GM12865 (cell line): ENCODE data around the gene ENO2.
A peak's percentile ranks its signal among the peaks of the same experiment; 100 is the strongest.
"Not testable (repeated sequence)": the region's sequence is repeated elsewhere in the genome, so short reads cannot be mapped to it uniquely, and the experiment has no call there.

Source experiments
- DNase-seq: peaks from one replicate; pipeline ENCODE4 v3.0.0; 2010; ENCODE audit warnings: low read depth
- H3K4me3 ChIP-seq: 2 replicates; pipeline ENCODE4 v1.5.1; 2011; ENCODE audit warnings: mild to moderate bottlenecking, low read depth, low read length, control low read depth
- TF ChIP-seq, protein P1 (sequence below): IDR thresholded peaks from 2 replicates; pipeline ENCODE4 v1.5.1; 2011; ENCODE audit warnings: low read length, control low read depth, low read depth, inconsistent platforms; ENCODE audit not compliant: insufficient read depth; ENCODE audit errors: missing control alignments

The ENO2 gene

DNA sequence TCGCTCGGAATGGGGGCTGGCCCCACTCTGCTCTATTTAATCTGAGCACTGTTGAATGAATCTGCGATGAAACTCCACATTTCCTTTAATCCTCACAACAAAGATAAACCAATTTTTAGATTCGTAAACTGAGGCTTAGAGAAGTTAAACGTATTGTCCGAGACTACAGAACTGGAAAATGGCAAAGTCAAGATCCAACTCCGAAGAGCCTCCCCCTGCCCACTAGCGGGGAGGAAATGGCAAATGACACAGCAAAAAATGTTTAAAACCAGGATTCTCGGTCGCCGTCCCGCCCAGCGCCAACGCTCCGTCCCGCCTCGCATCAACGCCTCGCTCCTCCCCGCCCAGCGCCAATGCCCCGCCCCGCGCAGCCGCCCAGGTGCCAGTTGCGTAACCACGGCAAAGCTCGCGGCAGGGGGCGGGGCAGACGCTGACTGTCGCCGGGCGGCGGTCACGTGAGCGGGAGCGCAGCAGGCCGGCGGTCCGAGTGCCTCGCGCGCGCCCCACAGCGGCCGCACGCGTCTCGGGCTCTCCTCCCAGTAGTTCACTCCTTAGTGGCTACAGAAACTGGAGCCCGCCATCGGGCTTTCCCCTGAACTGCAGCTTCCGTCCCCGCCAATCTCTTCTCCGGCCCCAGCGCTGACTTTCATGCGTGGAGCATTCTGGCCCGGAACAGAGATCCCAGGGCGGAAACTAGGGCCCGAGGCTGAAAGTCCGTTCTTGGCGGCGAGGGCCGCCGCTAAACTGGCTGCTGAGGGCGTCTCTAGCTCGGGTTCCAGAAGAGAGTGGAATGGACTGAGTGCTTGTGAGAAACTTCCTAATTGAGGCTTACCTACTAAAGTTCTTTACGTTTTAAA is 23.4 kb upstream of the ENO2 start:
- TF ChIP-seq, protein P1, sequence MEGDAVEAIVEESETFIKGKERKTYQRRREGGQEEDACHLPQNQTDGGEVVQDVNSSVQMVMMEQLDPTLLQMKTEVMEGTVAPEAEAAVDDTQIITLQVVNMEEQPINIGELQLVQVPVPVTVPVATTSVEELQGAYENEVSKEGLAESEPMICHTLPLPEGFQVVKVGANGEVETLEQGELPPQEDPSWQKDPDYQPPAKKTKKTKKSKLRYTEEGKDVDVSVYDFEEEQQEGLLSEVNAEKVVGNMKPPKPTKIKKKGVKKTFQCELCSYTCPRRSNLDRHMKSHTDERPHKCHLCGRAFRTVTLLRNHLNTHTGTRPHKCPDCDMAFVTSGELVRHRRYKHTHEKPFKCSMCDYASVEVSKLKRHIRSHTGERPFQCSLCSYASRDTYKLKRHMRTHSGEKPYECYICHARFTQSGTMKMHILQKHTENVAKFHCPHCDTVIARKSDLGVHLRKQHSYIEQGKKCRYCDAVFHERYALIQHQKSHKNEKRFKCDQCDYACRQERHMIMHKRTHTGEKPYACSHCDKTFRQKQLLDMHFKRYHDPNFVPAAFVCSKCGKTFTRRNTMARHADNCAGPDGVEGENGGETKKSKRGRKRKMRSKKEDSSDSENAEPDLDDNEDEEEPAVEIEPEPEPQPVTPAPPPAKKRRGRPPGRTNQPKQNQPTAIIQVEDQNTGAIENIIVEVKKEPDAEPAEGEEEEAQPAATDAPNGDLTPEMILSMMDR: peak; percentile 77
- peak overlapping the region; percentile 93 for H3K4me3 ChIP-seq
- DNase-seq: peak; percentile 99

DNA sequence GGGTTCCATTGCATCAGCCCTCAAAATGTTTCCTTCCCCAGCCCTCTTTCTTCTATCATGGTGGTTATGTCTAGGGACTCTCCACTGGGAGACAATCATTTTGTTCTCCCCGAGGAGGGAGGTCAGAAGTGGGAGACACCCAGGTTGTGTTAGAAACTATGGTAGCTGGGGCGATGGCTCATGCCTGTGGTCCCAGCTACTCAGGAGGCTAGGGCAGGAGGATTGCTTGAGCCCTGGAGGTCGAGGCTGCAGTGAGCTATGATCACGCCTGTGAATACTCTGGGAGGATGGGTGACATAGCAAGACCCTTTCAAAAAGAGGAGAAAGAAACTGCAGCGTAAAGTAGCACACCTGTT is 22.8 kb upstream of the ENO2 start:
- peak overlapping the region; percentile 93 for H3K4me3 ChIP-seq
- DNase-seq: no peak
- TF ChIP-seq, protein P1: no peak

DNA sequence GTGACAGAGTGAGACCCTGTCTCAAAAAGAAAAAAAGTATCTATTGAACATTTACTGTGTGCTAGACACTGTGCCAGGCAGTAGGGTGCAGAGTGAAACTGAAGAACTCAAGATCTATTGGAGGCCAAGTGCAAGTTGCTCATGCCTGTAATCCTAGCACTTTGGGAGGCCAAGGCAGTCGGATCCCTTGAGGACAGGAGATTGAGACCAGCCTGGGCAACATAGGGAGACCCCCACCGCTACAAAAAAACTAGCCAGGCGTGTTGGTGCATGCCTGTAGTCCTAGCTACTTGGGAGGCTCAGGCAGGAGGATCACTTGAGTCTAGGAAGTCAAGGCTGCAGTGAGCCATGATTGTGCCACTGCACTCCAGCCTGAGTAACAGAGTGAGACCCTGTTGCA is 21.7 kb upstream of the ENO2 start:
- not testable (repeated sequence) for H3K4me3 ChIP-seq, DNase-seq

DNA sequence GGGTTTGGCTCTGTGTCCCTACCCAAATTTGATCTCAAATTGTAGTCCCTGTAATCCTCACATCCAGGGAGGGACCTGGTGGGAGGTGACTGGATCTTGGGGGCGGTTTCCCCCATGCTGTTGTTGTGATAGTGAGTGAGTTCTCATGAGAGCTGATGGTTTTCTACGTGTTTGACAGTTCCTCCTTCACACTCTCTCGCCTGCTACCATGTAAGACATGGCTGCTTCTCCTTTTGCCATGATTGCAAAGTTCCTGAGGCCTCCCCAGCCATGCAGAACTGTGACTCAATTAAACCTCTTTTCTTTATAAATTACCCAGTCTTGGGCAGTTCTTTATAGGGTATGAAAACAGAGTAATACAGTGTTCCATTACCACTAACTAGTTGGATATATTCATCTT is 20.1 kb upstream of the ENO2 start:
- no peak for DNase-seq
- no peak overlapping the region for H3K4me3 ChIP-seq
- TF ChIP-seq, protein P1: no peak

DNA sequence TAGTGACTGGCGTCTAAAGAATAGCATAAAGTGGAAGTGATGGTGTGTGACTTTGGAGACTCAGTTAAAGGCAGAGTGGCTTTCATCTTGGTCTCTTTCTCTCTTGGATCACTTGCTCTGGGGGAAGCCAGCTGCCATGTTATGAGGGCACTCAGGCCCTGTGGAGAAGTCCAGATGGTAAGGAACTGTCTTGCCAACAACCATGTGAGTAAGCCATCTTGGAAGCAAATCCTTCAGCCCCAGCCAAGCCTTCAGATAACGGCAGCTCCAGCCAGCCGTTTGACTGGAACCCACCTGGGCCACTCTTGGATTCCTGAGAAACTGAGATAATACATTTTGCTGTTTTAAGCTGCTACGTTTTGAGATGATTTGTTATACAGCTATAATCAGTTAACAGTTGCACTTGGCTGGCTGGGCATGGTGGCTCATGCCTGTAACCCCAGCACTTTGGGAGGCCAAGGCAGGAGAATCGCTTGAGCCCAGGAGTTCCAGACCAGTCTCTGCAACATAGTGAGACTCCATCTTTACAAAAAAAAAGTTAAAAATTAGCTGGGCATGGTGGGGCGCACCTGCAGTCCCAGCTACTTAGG is 17.4 kb upstream of the ENO2 start:
- TF ChIP-seq, protein P1: no peak
- no peak overlapping the region for H3K4me3 ChIP-seq
- DNase-seq: no peak

DNA sequence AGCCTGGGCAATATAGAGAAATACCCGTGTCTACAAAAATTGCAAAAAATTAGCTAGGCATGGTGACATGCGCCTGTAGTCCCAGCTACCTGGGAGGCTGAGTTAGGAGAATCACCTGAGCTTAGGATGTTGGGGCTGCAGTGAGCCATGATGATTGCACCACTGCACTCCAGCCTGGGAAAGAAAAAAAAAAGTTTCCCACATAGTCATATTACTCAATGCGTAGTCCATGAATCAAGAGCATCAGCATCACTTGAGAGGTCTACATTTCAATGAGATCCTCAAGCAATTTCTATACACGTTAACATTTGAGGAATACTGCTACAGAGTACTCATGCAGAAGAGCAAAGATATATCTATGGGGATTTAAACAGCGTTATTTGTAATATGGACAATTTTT is 15.0 kb upstream of the ENO2 start:
- TF ChIP-seq, protein P1: no peak
- no peak overlapping the region for H3K4me3 ChIP-seq
- DNase-seq: no peak

DNA sequence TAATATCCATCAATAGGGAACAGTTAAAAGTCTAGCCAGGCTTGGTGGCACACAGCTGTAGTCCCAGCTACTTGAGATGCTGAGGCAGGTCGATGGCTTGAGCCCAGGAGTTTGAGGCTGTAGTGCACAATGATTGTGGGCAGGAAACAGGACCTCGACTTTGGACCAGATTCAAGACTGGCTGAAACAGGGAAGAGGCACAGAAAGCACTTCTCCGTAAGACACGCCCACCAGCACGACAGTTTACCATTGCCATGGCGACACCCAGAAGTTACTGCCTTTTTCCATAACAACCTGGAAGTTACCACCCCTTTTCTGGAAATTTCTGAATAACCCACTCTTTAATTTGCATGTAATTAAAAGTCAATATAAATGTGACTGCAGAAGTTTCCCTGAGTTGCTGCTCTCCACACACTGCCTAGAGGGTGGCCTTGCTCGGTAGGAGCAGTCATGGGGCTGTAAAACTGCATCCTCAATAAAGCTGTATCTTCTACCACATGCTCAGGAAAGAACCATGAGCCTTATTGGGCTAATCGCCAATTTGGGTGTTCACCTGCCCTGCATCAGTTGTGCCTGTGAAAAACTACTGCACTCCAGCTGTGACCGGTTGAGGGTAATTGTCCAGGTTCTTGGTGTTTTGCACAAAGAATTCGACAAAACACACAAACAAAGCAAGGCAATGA is 14.4 kb upstream of the ENO2 start:
- TF ChIP-seq, protein P1: no peak
- no peak overlapping the region for H3K4me3 ChIP-seq
- DNase-seq: no peak
